Choroid plexus epithelial cell (primary cell): ENCODE measurements around the gene SYNPO2L.
A peak's percentile ranks its signal among the peaks of the same experiment; 100 is the strongest.

Experiments
- DNase-seq: peaks from one replicate; pipeline ENCODE4 v3.0.0-alpha.2; 2010; ENCODE audit warnings: low read depth
- H3K4me3 ChIP-seq: 2 replicates; pipeline ENCODE4 v1.5.1; 2011; ENCODE audit warnings: low read depth, mild to moderate bottlenecking, control low read depth, low read length, moderate library complexity
- CTCF ChIP-seq: conservative IDR thresholded peaks from 2 replicates; pipeline ENCODE4 v1.5.1; 2011; ENCODE audit warnings: low read depth, mild to moderate bottlenecking, control low read depth, inconsistent platforms, low read length, moderate library complexity

The SYNPO2L gene

GRCh38 chr10:73643362-73643761 lies 12.5 kb downstream of the SYNPO2L start:
- DNase-seq: no peak
- no peak for TF ChIP-seq CTCF
- H3K4me3 ChIP-seq: no peak overlapping the region

GRCh38 chr10:73641328-73642060 lies 14.3 kb downstream of the SYNPO2L start, which contains the start of gene MYOZ1:
Gene MYOZ1, minus strand, starts transcription at chr10:73641474. Its CDS starts 1,457 bp downstream, at chr10:73640017.
- H3K4me3 ChIP-seq: no peak within 1 kb of the TSS
- DNase-seq: peak; percentile 35
- no peak for TF ChIP-seq CTCF

- no peak for DNase-seq
- TF ChIP-seq CTCF: no peak
- H3K4me3 ChIP-seq: no peak overlapping the region
Observed at GRCh38 chr10:73639286-73639685, 16.5 kb downstream of the SYNPO2L start.

- H3K4me3 ChIP-seq: no peak overlapping the region
- no peak for DNase-seq
- TF ChIP-seq CTCF: no peak
Observed at GRCh38 chr10:73635781-73636180, 20.0 kb downstream of the SYNPO2L start.

GRCh38 chr10:73634421-73634820 lies 21.4 kb downstream of the SYNPO2L start:
- no peak overlapping the region for H3K4me3 ChIP-seq
- DNase-seq: no peak
- TF ChIP-seq CTCF: no peak

GRCh38 chr10:73629165-73629564 lies 26.7 kb downstream of the SYNPO2L start:
- TF ChIP-seq CTCF: no peak
- no peak overlapping the region for H3K4me3 ChIP-seq
- DNase-seq: no peak

- no peak for DNase-seq
- no peak for TF ChIP-seq CTCF
- H3K4me3 ChIP-seq: no peak overlapping the region
Observed at GRCh38 chr10:73628405-73628804, 27.4 kb downstream of the SYNPO2L start.
